Measurements from ENCODE around the gene SPRY4. TPM values are rescaled to one million over a fixed set of nuclear protein-coding genes. Genes with fewer than 3 reads are reported as not detected.

The SPRY4 gene
- total RNA-seq, 6 donors from 2014 or later, result 30.4 to 81.2 (median 43.3) TPM

DNA sequence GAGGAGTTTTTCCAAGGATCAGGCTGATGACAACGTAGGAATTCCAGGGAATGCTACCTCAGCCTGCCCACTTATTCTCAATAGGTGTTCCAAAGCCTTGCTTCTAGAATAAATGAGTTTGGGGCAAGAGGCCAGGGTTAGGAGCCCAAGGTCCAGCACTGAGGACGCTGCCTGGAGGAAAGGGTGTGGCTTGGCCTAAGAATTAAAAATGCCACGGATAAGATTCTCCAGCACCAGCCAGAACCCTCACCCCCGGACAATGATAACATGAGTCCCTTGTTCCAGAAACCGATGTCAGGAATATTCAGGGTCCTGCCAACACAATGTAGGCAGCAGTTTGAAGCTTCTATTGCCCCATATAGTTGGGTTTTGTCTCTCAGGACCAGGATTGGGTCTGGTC, 7.6 kb downstream of the SPRY4 start:
- ATAC-seq (ENCODE audit: low FRiP score in 2 of 2) (no peak), DNase-seq (no peak)
- Histone ChIP-seq H3K9me3 (no peaks in the 10 kb centered on the region), H3K27ac (peak overlapping the region; percentile 42 to 95 (median 56)), H3K36me3 (peaks cover 0 to 30% (median 7%) of the 10 kb centered on the region in 4 donors), H3K4me3 (no peak overlapping the region), H3K4me1 (peaks cover 78 to 96% (median 88%) of the 10 kb centered on the region in 4 donors), H3K27me3 (no peaks in the 10 kb centered on the region)
- TF ChIP-seq POLR2AphosphoS5 (IDR thresholded peaks at IDR 0.05), result no peak
- no peak for TF ChIP-seq POLR2A (IDR thresholded peaks at IDR 0.05)
- no peak for TF ChIP-seq EP300 (IDR thresholded peaks at IDR 0.05)
- TF ChIP-seq CTCF (IDR thresholded peaks at IDR 0.05), result no peak
- WGBS, 2 donors, result 34 to 45% methylated on average over 5 of the region's 5 CpGs

DNA sequence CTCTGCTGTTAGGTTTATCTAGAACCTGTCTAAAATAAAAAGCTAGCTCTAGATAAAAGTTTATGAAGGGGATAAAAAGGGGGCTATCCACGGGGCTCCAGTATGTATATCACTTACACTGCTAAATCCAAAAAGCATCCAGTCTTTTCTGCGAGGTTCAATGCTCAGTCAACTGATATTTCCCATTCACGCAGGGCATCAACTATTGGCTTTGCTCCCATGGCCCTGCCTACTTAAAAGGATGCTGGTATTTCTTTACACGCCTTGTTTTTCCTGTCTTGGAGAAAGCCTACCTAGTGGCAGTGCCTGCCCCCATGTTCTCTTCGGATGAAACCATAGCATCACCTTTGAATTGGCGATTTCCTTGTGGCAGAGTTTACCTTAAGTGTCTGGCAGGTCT, 8.1 kb downstream of the SPRY4 start:
- WGBS, 2 donors, result 44 to 55% methylated on average over 6 of the region's 6 CpGs
- H3K36me3 ChIP-seq, result peaks cover 0 to 33% (median 7%) of the 10 kb centered on the region in 4 donors
- no peak for ATAC-seq (ENCODE audit: low FRiP score in 2 of 2)
- H3K9me3 ChIP-seq, result no peaks in the 10 kb centered on the region
- TF ChIP-seq EP300 (IDR thresholded peaks at IDR 0.05), result no peak
- TF ChIP-seq CTCF (IDR thresholded peaks at IDR 0.05), result no peak
- TF ChIP-seq POLR2AphosphoS5 (IDR thresholded peaks at IDR 0.05), result no peak
- no peak for TF ChIP-seq POLR2A (IDR thresholded peaks at IDR 0.05)
- peaks cover 75 to 91% (median 85%) of the 10 kb centered on the region in 4 donors for H3K4me1 ChIP-seq
- H3K27ac ChIP-seq, result peak overlapping the region; percentile 42 to 95 (median 56)
- no peak for DNase-seq
- no peaks in the 10 kb centered on the region for H3K27me3 ChIP-seq
- no peak overlapping the region for H3K4me3 ChIP-seq

DNA sequence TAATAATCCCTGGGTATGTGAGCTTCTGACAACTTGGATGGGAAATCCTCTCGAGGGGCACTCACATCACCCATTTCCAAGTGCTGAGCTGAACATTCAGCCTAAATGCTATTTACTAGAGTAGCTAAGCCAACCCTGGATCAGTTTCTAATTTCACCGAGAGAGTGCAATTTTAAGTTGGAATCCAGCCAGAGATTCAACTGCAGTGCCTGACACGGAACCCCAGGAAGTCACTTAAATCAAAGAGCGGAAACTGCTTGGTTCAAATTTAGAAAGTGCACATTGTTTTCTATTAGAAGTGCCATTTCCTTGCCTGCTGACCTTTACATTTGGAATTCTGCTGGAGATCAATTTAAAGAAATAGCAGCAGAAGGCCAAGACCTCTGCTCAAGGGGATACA, 8.8 kb downstream of the SPRY4 start:
- H3K36me3 ChIP-seq, result peaks cover 0 to 39% (median 8%) of the 10 kb centered on the region in 4 donors
- H3K9me3 ChIP-seq, result no peaks in the 10 kb centered on the region
- TF ChIP-seq POLR2A (IDR thresholded peaks at IDR 0.05) (no peak), CTCF (IDR thresholded peaks at IDR 0.05) (no peak), EP300 (IDR thresholded peaks at IDR 0.05) (peak in 1 of 4 donors; percentile 16), POLR2AphosphoS5 (IDR thresholded peaks at IDR 0.05) (peak in 1 of 2 donors; percentile 13)
- no peak overlapping the region for H3K4me3 ChIP-seq
- peaks cover 79 to 86% (median 82%) of the 10 kb centered on the region in 4 donors for H3K4me1 ChIP-seq
- WGBS, 2 donors, result 2 to 5% methylated on average over 4 of the region's 4 CpGs
- ATAC-seq (ENCODE audit: low FRiP score in 2 of 2) (no peak), DNase-seq (no peak)
- no peaks in the 10 kb centered on the region for H3K27me3 ChIP-seq
- peak overlapping the region; percentile 21 to 95 (median 55) for H3K27ac ChIP-seq

GRCh38 chr5:142315096-142315900, 9.5 kb downstream of the SPRY4 start:
- ATAC-seq (ENCODE audit: low FRiP score in 2 of 2) (no peak), DNase-seq (no peak)
- peak overlapping the region; percentile 21 to 95 (median 55) for H3K27ac ChIP-seq

More at GRCh38 chr5:142315096-142315900, 9.5 kb downstream of the SPRY4 start:
- TF ChIP-seq EP300 (IDR thresholded peaks at IDR 0.05), result no peak
- no peak for TF ChIP-seq CTCF (IDR thresholded peaks at IDR 0.05)
- TF ChIP-seq POLR2A (IDR thresholded peaks at IDR 0.05), result no peak
- TF ChIP-seq POLR2AphosphoS5 (IDR thresholded peaks at IDR 0.05), result no peak
- no peaks in the 10 kb centered on the region for H3K27me3 ChIP-seq
- 90 to 91% methylated on average over 6 of the region's 6 CpGs for WGBS, 2 donors
- H3K4me3 ChIP-seq, result no peak overlapping the region
- no peaks in the 10 kb centered on the region for H3K9me3 ChIP-seq
- H3K4me1 ChIP-seq, result peaks cover 71 to 82% (median 78%) of the 10 kb centered on the region in 4 donors
- H3K36me3 ChIP-seq, result peaks cover 0 to 47% (median 8%) of the 10 kb centered on the region in 4 donors

All from upper lobe of left lung (tissue), 6 donors.